Activated CD4-positive, alpha-beta T cell treated with anti-CD3 and anti-CD28 coated beads, Interleukin-2, amount 50 U/mL, for 16 hours (primary cell): Measurements from ENCODE around the gene CATSPERZ.
"Not testable (repeated sequence)": the region's sequence is repeated elsewhere in the genome, so short reads cannot be mapped to it uniquely, and the experiment has no call there.

Source experiments
- DNase-seq: peaks from one replicate; pipeline ENCODE4 v3.0.0-alpha.2; 2020

CATSPERZ gene

GRCh38 chr11:64321026-64321425 lies 20.9 kb downstream of the CATSPERZ start:
- no peak for DNase-seq

DNA sequence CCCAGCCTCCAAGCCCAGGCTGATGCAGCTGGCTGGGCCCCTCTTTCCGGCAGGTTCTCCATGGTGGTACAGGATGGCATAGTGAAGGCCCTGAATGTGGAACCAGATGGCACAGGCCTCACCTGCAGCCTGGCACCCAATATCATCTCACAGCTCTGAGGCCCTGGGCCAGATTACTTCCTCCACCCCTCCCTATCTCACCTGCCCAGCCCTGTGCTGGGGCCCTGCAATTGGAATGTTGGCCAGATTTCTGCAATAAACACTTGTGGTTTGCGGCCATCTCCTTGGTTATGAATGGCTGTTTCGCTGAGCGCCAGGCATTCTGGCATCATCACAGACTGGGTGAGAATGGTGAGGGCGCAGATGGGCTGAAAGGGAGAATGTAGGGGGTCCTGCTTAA lies 21.4 kb downstream of the CATSPERZ start:
- no peak for DNase-seq

- DNase-seq: no peak
Measured at GRCh38 chr11:64322925-64323260, 22.7 kb downstream of the CATSPERZ start.

GRCh38 chr11:64323373-64323772 lies 23.2 kb downstream of the CATSPERZ start:
- DNase-seq: no peak

DNA sequence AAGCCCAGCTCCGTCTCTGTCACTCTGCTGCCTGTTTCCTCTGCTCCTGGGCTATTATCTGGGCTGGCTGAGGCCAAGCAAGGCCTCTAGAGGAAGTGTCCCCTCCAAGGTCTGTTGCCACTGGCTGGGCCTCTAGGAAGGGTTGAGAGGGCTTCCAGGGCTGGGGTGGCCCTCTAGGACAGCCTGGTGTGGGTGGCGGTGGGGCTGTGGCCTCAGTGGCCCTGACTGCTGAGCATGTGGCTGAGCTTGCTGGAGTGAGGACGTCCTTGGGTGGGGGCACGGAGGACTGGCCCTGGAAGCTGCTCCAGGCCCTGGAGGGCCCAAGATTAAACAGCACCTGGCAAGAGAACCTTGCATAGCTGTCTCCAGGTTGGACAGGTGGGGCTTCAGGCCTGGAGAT lies 23.8 kb downstream of the CATSPERZ start:
- not testable (repeated sequence) for DNase-seq

DNA sequence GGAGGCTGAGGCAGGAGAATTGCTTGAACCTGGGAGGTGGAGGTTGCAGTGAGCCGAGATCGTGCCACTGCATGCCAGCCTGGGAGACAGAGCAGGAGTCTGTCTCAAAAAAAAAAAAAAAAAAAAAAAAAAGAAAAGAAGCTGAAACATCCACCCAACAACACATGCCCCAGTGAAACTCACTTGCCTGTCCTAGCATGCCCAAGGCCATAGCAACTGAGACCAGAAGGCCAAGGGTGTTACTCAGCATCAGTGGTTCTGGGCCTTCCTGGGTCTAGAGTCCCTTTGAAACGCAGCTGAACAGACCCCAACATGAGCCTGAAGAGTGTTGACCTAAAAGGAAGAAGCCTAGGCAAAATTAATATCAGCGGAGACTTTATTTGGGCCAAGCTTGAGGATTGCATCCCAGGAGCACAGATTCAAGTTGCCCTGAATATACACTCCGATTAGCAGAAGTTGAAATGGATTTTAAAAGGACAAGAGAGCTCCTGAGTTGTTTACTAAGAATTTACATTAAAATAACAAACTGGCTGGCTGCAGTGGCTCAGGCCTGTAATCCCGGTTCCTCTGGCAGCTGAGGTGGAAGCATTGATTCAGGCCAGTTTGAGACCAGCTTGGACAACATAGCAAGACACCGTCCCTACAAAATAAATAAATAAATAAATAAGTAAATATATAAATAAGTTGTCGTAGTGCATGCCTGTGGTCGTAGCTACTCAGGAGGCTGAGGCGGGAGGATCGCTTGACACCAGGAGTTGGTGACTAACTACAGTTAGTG lies 24.7 kb downstream of the CATSPERZ start:
- no peak for DNase-seq

- no peak for DNase-seq
Measured at GRCh38 chr11:64327375-64327774, 27.2 kb downstream of the CATSPERZ start.

DNA sequence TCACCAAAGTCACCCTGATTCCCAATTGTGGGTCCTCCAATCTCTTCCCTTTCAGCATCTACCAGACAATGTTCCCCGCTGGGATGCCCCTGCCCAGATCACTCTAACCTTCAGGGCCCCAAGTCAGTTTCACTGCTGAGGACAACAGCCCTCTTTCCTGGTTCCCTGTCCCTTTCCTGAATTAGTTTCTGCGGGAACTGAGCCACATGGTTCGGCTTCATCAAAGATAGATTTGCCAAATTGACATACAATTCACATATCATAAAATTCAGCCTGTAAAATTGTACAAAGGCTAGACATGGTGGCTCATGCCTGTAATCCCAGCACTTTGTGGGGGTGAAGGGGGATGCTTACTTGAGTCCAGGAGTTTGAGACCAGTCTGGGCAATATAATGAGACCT lies 27.8 kb downstream of the CATSPERZ start:
- DNase-seq: no peak

- DNase-seq: no peak
Measured at GRCh38 chr11:64330888-64331287, 30.7 kb downstream of the CATSPERZ start.

DNA sequence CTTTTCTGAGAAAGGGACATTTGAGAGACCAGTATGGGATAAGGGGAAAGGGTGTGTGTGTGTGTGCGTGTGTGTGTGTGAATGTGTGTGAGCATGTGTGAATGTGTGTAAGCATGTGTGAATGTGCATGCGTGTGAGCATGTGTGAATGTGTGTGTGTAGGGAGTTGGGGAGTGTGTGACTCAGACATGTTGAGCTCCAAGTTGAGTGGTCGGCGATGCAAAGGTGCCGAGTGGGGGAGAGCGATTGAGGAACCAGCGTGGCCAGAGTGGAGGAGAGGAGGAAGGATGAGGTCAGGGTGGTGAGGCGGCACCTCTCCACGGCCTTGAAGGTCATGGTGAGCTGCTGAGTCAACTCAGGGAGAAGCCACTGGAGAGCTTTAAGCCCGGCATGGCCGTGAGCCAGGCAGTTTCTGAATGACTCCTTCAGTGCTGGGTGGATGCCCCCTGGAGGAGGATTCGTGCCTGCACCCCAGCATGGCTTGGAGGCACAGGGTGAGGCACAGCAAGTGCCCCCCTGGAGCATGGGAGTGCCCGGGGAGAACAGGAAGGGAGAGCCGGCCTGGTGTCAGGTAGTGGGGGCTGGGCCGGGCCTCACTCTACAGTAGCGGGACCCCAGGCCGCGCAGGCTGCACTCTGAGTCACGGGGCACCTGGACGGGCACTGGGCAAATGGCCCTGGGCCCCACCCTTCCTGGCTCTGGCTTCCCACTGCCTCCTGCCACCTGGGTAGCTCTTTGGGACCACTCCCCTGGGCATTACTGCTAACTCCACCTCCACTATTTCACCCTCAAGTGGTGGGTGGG lies 31.6 kb downstream of the CATSPERZ start:
- peak; percentile 94 for DNase-seq

- no peak for DNase-seq
Measured at GRCh38 chr11:64333556-64333955, 33.4 kb downstream of the CATSPERZ start.

- peak; percentile 74 for DNase-seq
Measured at GRCh38 chr11:64334764-64335735, 34.9 kb downstream of the CATSPERZ start.

DNA sequence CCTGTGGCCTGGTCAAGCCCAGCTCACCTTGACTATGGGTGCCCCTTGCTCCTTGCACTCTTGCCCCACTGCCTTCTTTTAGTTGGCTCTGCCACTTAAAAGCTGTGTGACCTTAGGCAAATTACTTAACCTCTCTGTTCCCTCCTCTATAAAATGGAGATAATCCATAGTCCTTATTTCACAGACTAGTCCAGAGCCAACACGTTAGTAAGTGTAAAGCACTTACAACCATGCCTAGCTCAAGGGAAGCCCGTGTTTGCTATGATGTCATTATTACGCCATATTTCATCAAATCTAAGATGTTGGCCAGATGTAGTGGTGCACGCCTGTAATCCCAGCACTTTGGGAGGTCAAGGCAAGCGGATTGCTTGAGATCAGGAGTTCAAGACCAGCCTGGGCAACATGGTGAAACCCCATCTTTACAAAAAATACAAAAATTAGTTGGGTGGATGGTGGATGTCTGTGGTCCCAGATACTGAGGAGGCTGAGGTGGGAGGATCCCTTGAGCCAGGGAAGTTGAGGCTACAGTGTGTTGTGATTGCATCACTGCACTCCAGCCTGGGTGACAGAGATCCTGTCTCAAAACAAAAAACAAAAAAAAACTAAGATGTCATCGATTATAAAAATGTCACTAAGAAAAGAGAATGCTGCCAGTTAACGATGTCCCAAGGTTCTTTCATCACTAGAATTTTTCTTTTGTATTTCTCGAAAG lies 37.5 kb downstream of the CATSPERZ start:
- no peak for DNase-seq

GRCh38 chr11:64338716-64339115 lies 38.6 kb downstream of the CATSPERZ start:
- no peak for DNase-seq

DNA sequence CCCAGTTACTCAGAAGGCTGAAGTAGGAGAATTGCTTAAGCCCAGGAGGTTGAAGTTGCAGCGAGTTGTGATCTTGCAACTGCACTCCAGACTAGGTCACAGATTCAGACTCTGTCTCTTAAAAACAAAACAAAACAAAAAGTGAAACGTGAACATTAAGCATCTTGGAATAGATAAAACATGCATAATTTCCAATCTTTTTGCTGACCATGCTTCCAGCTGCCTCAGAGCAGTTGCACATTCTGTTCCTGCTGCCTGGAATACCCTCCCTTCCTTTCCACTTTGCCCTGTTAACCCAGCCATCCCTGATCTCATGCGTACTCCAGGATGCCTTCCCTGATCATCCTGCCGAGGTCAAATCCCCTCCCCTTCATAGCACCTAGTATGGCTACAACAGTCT lies 39.1 kb downstream of the CATSPERZ start:
- no peak for DNase-seq

GRCh38 chr11:64339754-64340408 lies 39.7 kb downstream of the CATSPERZ start, which contains the start of gene CCDC88B:
CCDC88B (plus strand) TSS chr11:64340204; CDS start chr11:64340267, 63 bp downstream.
- DNase-seq: peak; percentile 91

- DNase-seq: peak; percentile 85
Measured at GRCh38 chr11:64340671-64341335, 40.6 kb downstream of the CATSPERZ start.

DNA sequence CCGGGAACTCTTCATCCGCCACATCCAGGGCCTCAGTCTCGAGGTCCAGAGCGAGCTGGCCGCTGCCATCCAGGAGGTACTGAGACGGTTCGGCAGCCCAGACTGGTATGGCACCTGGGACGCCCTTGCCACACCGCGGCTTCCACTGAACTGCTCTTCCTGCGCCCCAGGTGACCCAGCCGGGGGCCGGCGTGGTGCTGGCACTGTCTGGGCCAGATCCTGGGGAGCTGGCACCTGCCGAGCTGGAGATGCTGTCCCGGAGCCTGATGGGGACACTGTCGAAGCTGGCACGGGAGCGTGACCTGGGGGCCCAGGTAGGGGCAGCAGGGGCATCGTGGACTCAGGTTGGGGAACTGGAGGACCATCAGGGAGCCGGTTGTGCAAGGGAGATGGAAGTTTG lies 41.3 kb downstream of the CATSPERZ start:
- no peak for DNase-seq

GRCh38 chr11:64341851-64342791 lies 42.0 kb downstream of the CATSPERZ start:
- DNase-seq: peak; percentile 93
